ENCODE results near the gene MCM3.
A peak's percentile ranks its signal among the peaks of the same experiment; 100 is the strongest.

MCM3 gene

GRCh38 chr6:52245425-52245824, 39.1 kb downstream of the MCM3 start:
- DNase-seq = no peak

DNA sequence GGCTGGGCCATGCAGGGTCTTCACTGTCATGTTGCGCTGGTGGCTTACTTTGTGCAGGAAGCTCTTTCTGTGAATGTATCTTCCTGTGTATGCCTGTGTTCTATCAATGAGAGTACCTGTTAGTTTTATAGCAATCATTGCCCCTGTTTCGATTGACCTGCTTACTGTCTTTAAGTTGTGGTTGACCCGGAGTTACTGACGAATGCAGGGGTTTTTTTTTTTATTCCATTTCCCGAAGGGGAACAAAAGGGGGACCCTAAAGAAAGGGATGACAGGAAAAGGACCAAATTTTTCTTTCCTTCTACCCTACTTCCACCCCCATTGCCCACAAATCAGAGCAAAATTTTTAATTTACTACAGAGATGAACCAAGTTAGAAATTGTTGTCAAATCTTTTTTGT, 40.1 kb downstream of the MCM3 start, which contains the start of gene IL17F:
Gene IL17F, minus strand, starts transcription at position 101 of the 400 bp plus-strand sequence. Its CDS starts 71 bp downstream, at position 30.
- no peak for DNase-seq

DNA sequence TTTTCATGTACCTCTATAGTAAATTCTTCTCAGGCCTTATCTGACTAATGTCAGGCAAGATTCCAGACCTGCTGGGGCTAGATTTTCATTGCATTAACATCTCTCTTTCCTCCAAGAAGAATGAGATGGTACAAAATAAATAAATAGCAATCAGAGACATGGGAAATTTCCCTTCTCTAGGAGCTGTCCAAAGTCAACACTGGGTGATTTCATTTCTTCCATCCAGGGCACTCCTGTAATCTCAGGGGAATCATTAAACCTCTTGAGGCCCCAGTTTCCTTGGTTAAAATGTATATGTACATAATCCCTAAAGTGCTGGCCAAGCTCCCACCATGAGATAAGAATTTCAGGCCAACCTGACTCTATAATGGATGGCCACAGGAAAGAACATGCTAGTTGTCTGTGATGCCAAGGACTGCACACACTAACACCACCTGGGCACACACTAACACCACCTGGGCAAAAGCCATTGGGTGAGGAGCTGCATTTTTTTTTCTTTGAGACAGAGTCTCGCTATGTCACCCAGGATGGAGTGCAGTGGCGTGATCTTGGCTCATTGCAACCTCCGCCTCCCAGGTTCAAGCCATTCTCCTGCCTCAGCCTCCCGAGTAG, 41.2 kb downstream of the MCM3 start:
- DNase-seq = peak; percentile 61

DNA sequence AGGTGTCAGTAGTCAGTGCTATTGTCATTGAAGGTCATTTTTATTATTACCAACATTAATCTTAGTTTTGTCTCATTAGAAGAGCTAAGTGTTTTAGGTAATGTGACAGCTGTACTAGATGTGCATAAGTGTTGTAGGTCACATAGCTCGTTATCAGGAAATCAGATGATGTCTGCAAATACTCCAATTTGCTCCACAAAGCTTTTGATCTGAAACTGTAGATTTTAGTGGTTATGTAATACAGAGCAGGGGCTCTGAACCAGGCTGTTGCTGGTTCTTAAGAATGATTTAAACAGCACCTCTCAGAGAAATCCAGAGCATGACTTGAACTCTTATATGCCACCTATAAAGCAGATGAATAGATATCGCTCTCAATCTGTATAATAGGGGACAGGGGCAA, 42.7 kb downstream of the MCM3 start:
- DNase-seq = no peak

GRCh38 chr6:52233975-52234823, 50.3 kb downstream of the MCM3 start:
- DNase-seq = peak; percentile 19

GRCh38 chr6:52233005-52233404, 51.5 kb downstream of the MCM3 start:
- no peak for DNase-seq

GRCh38 chr6:52231406-52232127, 53.0 kb downstream of the MCM3 start:
- DNase-seq = no peak

DNA sequence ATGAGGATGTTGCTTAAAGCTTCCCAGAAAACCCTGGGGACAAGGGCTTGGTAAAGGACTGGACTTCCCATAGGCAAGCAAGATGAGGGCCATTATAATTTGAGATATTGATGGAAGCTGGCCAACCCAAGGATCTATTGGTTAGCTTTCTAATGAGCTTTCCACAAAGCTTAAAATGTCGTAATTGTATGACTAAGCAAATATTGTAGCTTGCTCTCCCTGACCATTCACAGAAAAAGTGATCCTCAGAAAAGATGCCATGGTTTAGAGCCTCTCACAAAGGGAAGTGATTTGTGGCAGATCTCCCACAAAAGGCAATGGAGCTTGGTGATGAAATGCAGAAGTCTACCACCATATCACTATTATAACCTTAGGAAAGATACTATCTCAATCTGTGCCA, 53.9 kb downstream of the MCM3 start:
- DNase-seq = no peak

- DNase-seq = no peak
Measured at GRCh38 chr6:52227495-52227894, 57.0 kb downstream of the MCM3 start.

DNA sequence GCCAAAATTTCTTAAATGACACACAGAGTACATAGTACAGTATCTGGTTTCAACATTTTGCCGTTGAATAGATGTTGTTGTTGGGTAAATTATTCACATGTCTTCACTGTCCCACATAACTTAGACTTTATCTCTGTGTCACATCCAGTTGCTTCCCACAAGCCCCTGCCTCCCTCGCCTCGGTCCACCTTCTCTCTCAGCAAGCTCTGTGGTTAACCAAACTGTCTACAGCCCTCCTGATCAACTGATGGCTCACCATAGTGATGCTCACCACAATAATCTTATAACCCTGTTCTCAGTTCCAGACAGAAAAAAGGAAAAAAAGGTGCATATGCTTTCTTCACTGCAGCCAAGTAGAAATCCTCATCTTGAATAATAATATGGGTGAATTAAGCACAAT, 63.2 kb downstream of the MCM3 start:
- no peak for DNase-seq

GRCh38 chr6:52217761-52218160, 66.8 kb downstream of the MCM3 start:
- no peak for DNase-seq

- no peak for DNase-seq
Measured at GRCh38 chr6:52216932-52217575, 67.5 kb downstream of the MCM3 start.

- no peak for DNase-seq
Measured at GRCh38 chr6:52215787-52216186, 68.8 kb downstream of the MCM3 start.
